Stimulated activated memory B cell treated with anti-CD40 and anti-IgM and Interleukin-4, amounts not matched to agents 10 μg/mL and 1 μg/mL and 100 μg/mL, for 72 hours (primary cell): ENCODE data around the gene GRK1.

ENCODE experiments used
- ATAC-seq: fragments of 150-1000 bp; cut with Tn5 transposase; 2 replicates; pipeline ENCODE4 v1.10.0; 2021
- H3K27ac Mint-ChIP-seq: one replicate; pipeline ENCODE4 v1.8.0; 2022; ENCODE audit warnings: mild to moderate bottlenecking, mixed read lengths
- H3K27me3 Mint-ChIP-seq: one replicate; pipeline ENCODE4 v1.8.0; 2022; ENCODE audit warnings: mixed read lengths
- H3K36me3 Mint-ChIP-seq: one replicate; pipeline ENCODE4 v1.8.0; 2022; ENCODE audit warnings: mixed read lengths
- H3K4me1 Mint-ChIP-seq: one replicate; pipeline ENCODE4 v1.8.0; 2022; ENCODE audit warnings: mixed read lengths
- H3K4me3 Mint-ChIP-seq: one replicate; pipeline ENCODE4 v1.8.0; 2022; ENCODE audit warnings: mild to moderate bottlenecking, moderate library complexity, mixed read lengths
- H3K9me3 Mint-ChIP-seq: one replicate; pipeline ENCODE4 v1.8.0; 2022; ENCODE audit warnings: mixed read lengths

GRK1 gene

DNA sequence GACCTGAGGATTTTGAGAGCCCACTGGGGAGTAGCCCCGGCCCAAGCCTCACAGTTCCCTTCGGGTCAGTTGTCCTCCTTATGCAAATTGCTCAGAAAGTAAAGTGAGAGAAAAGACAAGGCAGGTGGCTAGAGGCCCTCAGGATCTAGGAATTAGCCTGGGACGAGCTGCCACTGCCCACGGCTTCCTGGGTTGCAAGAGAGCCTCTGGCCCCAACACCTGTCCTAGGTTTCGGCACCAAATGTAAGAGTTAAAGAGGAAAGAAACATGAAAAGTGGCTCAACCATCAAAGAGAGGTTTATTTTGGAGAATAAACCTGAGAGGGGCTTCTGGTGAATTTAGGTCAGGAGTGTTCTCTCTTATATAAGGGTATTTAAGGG, 117.6 kb downstream of the GRK1 start:
- H3K4me3 Mint-ChIP-seq = no peak overlapping the region
- no peak for ATAC-seq
- H3K9me3 Mint-ChIP-seq = no peaks in the 10 kb centered on the region
- no peaks in the 10 kb centered on the region for H3K4me1 Mint-ChIP-seq
- H3K27ac Mint-ChIP-seq = no peak overlapping the region
- no peaks in the 10 kb centered on the region for H3K36me3 Mint-ChIP-seq
- H3K27me3 Mint-ChIP-seq = peaks cover 33% of the 10 kb centered on the region

GRCh38 chr13:113785051-113786010, 118.3 kb downstream of the GRK1 start:
- no peaks in the 10 kb centered on the region for H3K36me3 Mint-ChIP-seq
- no peak for ATAC-seq
- no peak overlapping the region for H3K4me3 Mint-ChIP-seq
- peaks cover 33% of the 10 kb centered on the region for H3K27me3 Mint-ChIP-seq
- no peaks in the 10 kb centered on the region for H3K4me1 Mint-ChIP-seq
- H3K27ac Mint-ChIP-seq = no peak overlapping the region
- no peaks in the 10 kb centered on the region for H3K9me3 Mint-ChIP-seq

GRCh38 chr13:113786262-113786841, 119.3 kb downstream of the GRK1 start:
- Mint-ChIP-seq H3K4me3 (no peak overlapping the region), H3K36me3 (no peaks in the 10 kb centered on the region), H3K27ac (no peak overlapping the region), H3K4me1 (no peaks in the 10 kb centered on the region), H3K9me3 (no peaks in the 10 kb centered on the region), H3K27me3 (peaks cover 33% of the 10 kb centered on the region)
- ATAC-seq = no peak
